GM23338 (cell line): ENCODE data around the gene H2AZ2. TPM values are rescaled to one million over a fixed set of nuclear protein-coding genes. Genes with fewer than 3 reads are reported as not detected.

ENCODE experiments used
- ATAC-seq: fragments of 200-7000 bp; cut with Tn5 transposase; 3 replicates; pipeline ENCODE4 v1.9.1; 2020
- DNase-seq: peaks from one replicate; pipeline ENCODE4 v3.0.0-alpha.2; 2015; ENCODE audit warnings: low spot score
- H2AFZ ChIP-seq: fragments of 200-600 bp; sonication (generic); 2 replicates; pipeline ENCODE4 v1.8.0; 2016; ENCODE audit warnings: antibody characterized with exemption, mild to moderate bottlenecking, moderate library complexity
- H3F3A ChIP-seq: fragments of 200-600 bp; sonication (generic); replicated peaks from 2 replicates; pipeline ENCODE4 v1.8.0; 2017; ENCODE audit warnings: antibody characterized with exemption, mixed run types, low read depth
- H3K27ac ChIP-seq: fragments of 200-600 bp; sonication (generic); 2 replicates; pipeline ENCODE4 v1.6.1; 2016; ENCODE audit warnings: low read depth
- H3K27me3 ChIP-seq: fragments of 200-600 bp; sonication (generic); 2 replicates; pipeline ENCODE4 v1.8.0; 2016; ENCODE audit warnings: mild to moderate bottlenecking, mixed run types, moderate library complexity; ENCODE audit not compliant: insufficient read depth
- H3K36me3 ChIP-seq: fragments of 200-600 bp; sonication (generic); 2 replicates; pipeline ENCODE4 v1.8.0; 2016; ENCODE audit warnings: mild to moderate bottlenecking; ENCODE audit not compliant: insufficient read depth
- H3K4me1 ChIP-seq: fragments of 200-600 bp; sonication (generic); 2 replicates; pipeline ENCODE4 v1.8.0; 2016; ENCODE audit warnings: mild to moderate bottlenecking, moderate library complexity; ENCODE audit not compliant: insufficient read depth
- H3K4me2 ChIP-seq: fragments of 200-600 bp; sonication (generic); 2 replicates; pipeline ENCODE4 v1.7.1; 2017; ENCODE audit warnings: mixed run types
- H3K4me3 ChIP-seq: fragments of 200-600 bp; sonication (generic); 2 replicates; pipeline ENCODE4 v1.6.1; 2016; ENCODE audit warnings: mixed run types
- H3K79me2 ChIP-seq: fragments of 200-600 bp; sonication (generic); replicated peaks from 2 replicates; pipeline ENCODE4 v1.8.0; 2017; ENCODE audit warnings: mild to moderate bottlenecking; ENCODE audit not compliant: insufficient read depth
- H3K9me2 ChIP-seq: fragments of 200-600 bp; sonication (generic); 2 replicates; pipeline ENCODE4 v1.8.0; 2017; ENCODE audit not compliant: insufficient read depth
- H4K20me1 ChIP-seq: fragments of 200-600 bp; sonication (generic); replicated peaks from 2 replicates; pipeline ENCODE4 v1.8.0; 2017; ENCODE audit warnings: mild to moderate bottlenecking; ENCODE audit not compliant: insufficient read depth
- H3K27ac Mint-ChIP-seq: 2 replicates; pipeline ENCODE4 v1.8.0; 2020; ENCODE audit warnings: inconsistent platforms, mild to moderate bottlenecking, moderate library complexity, mixed read lengths
- H3K27me3 Mint-ChIP-seq: 3 replicates; pipeline ENCODE4 v1.8.0; 2022; ENCODE audit warnings: low read depth, mild to moderate bottlenecking, moderate library complexity, mixed read lengths, inconsistent platforms; ENCODE audit not compliant: insufficient read depth, poor library complexity
- H3K36me3 Mint-ChIP-seq: 3 replicates; pipeline ENCODE4 v1.8.0; 2021; ENCODE audit warnings: low read depth, mild to moderate bottlenecking, inconsistent platforms, moderate library complexity, mixed read lengths
- H3K4me1 Mint-ChIP-seq: 3 replicates; pipeline ENCODE4 v1.8.0; 2020; ENCODE audit warnings: mild to moderate bottlenecking, inconsistent platforms, mixed read lengths
- H3K4me3 Mint-ChIP-seq: 3 replicates; pipeline ENCODE4 v1.8.0; 2021; ENCODE audit warnings: moderate library complexity, mild to moderate bottlenecking, inconsistent platforms, mixed read lengths
- H3K9me3 Mint-ChIP-seq: 3 replicates; pipeline ENCODE4 v1.8.0; 2020; ENCODE audit warnings: moderate library complexity, mild to moderate bottlenecking, inconsistent platforms, mixed read lengths
- CREB1 ChIP-seq: fragments of 250-450 bp; sonication (Bioruptor Pico); IDR thresholded peaks from 2 replicates; pipeline ENCODE4 v1.5.0; 2020; ENCODE audit warnings: low read depth, mild to moderate bottlenecking, moderate library complexity
- EZH2 ChIP-seq: fragments of 200-600 bp; sonication (generic); IDR thresholded peaks from one replicate; pipeline ENCODE4 v1.8.0; 2017; ENCODE audit warnings: antibody characterized with exemption, mild to moderate bottlenecking, low read depth; ENCODE audit not compliant: unreplicated experiment
- JUNB ChIP-seq: IDR thresholded peaks from one replicate; pipeline ENCODE4 v1.6.1; 2016; ENCODE audit warnings: antibody characterized with exemption; ENCODE audit not compliant: unreplicated experiment
- NANOG ChIP-seq: IDR thresholded peaks from 2 replicates; pipeline ENCODE4 v1.6.1; 2016; ENCODE audit warnings: antibody characterized with exemption, borderline replicate concordance
- STAT1 ChIP-seq: IDR thresholded peaks from one replicate; pipeline ENCODE4 v1.6.1; 2016; ENCODE audit warnings: antibody characterized with exemption; ENCODE audit not compliant: unreplicated experiment
- ZNF331 ChIP-seq: fragments of 250-450 bp; sonication (Bioruptor Pico); IDR thresholded peaks from 2 replicates; pipeline ENCODE4 v1.5.0; 2020; ENCODE audit warnings: low read depth, mild to moderate bottlenecking, moderate library complexity
- ZNF462 ChIP-seq: fragments of 250-450 bp; sonication (Bioruptor Pico); IDR thresholded peaks from 2 replicates; pipeline ENCODE4 v1.5.0; 2020; ENCODE audit warnings: mild to moderate bottlenecking, moderate library complexity
- polyA plus RNA-seq: library from polyadenylated mRNA; unstranded; fragments of >200 nt; fragmentation: Nextera tagmentation; extraction: Ambion mirVana; gene quantifications from 2 replicates; pipeline ENCODE4 v1.2.1, GENCODE V29; 2016
- total RNA-seq: library from RNA; depleted of rRNA; stranded (reverse); fragments of >200 nt; shearing (Covaris generic); gene quantifications from 2 replicates; pipeline ENCODE4 v1.2.3, GENCODE V29; 2014
- TF ChIP-seq, protein P1 (sequence below): IDR thresholded peaks from 2 replicates; pipeline ENCODE4 v1.6.1; 2016; ENCODE audit warnings: antibody characterized with exemption

H2AZ2 gene
- total and polyA plus RNA-seq, 2 experiments from 2014 or later = 215 to 390 TPM

DNA sequence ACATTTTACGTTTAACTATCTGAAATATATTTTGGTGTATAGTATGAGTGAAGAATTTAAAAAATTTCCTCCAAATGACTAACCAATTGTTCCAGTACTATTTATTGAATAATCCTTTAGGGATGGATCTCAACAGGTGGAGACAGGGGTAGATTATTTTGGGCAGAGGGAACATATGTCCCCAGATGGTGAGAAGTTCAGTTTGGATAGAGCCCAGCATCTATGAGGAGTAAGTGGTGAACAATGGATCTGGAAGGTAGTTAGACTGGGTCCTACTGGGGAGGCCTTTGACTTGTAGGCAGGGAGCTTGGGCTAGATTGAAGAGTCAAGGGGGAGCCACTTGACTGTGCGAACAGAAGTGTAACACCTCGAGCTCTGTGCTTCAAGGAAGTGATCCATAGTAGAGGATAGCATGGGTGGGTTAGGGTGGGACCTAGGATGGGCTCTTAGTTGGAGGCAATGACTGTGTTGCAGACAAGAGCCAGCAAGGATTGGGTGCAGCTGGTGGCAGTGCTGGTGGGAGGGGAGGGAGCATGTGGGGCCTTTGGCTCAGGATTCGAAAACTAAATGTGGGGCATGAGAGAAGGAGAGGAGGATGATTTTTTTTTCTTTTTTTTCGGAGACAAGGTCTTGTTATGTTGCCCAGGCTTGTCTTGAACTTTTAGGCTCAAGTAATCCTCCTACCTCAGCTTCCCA lies 41.3 kb upstream of the H2AZ2 start (continued):
- TF ChIP-seq ZNF462 (CRISPR knock-in tag) = no peak
- no peak for TF ChIP-seq CREB1 (CRISPR knock-in tag)

DNA sequence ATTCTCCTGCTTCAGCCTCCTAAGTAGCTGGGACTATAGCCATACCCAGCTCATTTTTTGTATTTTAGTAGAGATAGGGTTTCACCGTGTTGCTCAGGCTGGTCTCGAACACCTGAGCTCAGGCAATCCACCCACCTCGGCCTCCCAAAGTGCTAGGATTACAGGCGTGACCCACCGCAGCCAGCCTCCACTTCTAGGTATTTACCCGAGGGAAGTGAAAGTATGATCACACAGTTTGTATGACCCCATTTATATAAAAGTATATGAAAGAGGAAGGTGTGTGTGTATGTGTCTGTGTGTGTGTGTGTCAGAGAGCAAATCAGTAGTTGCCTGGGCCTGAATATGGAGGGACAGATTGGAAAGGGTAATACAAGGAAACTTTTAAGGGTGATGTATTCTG lies 39.4 kb upstream of the H2AZ2 start:
- H3K36me3 ChIP-seq = peaks cover 5% of the 10 kb centered on the region; the same call in 1 of the 2 replicates
- H3K27me3 ChIP-seq = no peaks in the 10 kb centered on the region
- H3K9me2 ChIP-seq = no peaks in the 10 kb centered on the region
- TF ChIP-seq EZH2 = no peak
- no peak for TF ChIP-seq ZNF462 (CRISPR knock-in tag)
- TF ChIP-seq JUNB = no peak
- TF ChIP-seq ZNF331 (CRISPR knock-in tag) = no peak
- TF ChIP-seq NANOG = no peak
- TF ChIP-seq STAT1 = no peak
- TF ChIP-seq, protein P1, sequence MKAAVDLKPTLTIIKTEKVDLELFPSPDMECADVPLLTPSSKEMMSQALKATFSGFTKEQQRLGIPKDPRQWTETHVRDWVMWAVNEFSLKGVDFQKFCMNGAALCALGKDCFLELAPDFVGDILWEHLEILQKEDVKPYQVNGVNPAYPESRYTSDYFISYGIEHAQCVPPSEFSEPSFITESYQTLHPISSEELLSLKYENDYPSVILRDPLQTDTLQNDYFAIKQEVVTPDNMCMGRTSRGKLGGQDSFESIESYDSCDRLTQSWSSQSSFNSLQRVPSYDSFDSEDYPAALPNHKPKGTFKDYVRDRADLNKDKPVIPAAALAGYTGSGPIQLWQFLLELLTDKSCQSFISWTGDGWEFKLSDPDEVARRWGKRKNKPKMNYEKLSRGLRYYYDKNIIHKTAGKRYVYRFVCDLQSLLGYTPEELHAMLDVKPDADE = no peak
- no peak overlapping the region for H3K27ac ChIP-seq
- Mint-ChIP-seq H3K27me3 (peaks cover 12% of the 10 kb centered on the region), H3K36me3 (peaks cover 20% of the 10 kb centered on the region), H3K9me3 (peaks cover 4% of the 10 kb centered on the region; the same call in 1 of the 3 replicates), H3K27ac (no peak overlapping the region), H3K4me1 (peaks cover 22% of the 10 kb centered on the region; the same call in 2 of the 3 replicates), H3K4me3 (no peak overlapping the region)
- no peak overlapping the region for H3K4me2 ChIP-seq
- H3K4me1 ChIP-seq = peaks cover 22% of the 10 kb centered on the region
- ATAC-seq (no peak), DNase-seq (no peak)
- H3F3A ChIP-seq = peaks cover 13% of the 10 kb centered on the region; the same call in 1 of the 2 replicates
- H3K4me3 ChIP-seq = no peak overlapping the region
- H4K20me1 ChIP-seq = peaks cover 21% of the 10 kb centered on the region
- peaks cover 29% of the 10 kb centered on the region for H3K79me2 ChIP-seq
- H2AFZ ChIP-seq = no peak overlapping the region
